ENCODE results near the gene AARS2. TPM values are rescaled to one million over a fixed set of nuclear protein-coding genes. Genes with fewer than 3 reads are reported as not detected.

AARS2 gene
- total RNA-seq, 1 experiment from 2014 or later = 28.9 TPM

GRCh38 chr6:44262467-44263353, 50.4 kb downstream of the AARS2 start:
- no peaks in the 10 kb centered on the region for H3K9me3 Mint-ChIP-seq
- ATAC-seq (no peak), DNase-seq (ENCODE audit: low spot score) (no peak)
- H3K27me3 Mint-ChIP-seq (ENCODE audit: low read depth) = peaks cover 9% of the 10 kb centered on the region
- TF ChIP-seq GABPB1 (CRISPR knock-in tag; IDR thresholded peaks at IDR 0.05) = no peak
- no peak for TF ChIP-seq TCF7 (CRISPR knock-in tag; IDR thresholded peaks at IDR 0.05; ENCODE audit: low read depth)
- no peak for TF ChIP-seq FOXP1 (CRISPR knock-in tag; IDR thresholded peaks at IDR 0.05; ENCODE audit: borderline replicate concordance)
- TF ChIP-seq, protein P1, sequence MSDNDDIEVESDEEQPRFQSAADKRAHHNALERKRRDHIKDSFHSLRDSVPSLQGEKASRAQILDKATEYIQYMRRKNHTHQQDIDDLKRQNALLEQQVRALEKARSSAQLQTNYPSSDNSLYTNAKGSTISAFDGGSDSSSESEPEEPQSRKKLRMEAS (CRISPR knock-in tag; IDR thresholded peaks at IDR 0.05) = no peak
- TF ChIP-seq GTF2I (CRISPR knock-in tag; conservative IDR thresholded peaks at IDR 0.05) = no peak
- no peak for TF ChIP-seq ZNF532 (CRISPR knock-in tag; IDR thresholded peaks at IDR 0.05; ENCODE audit: borderline replicate concordance)
- TF ChIP-seq IRF2 (CRISPR knock-in tag; IDR thresholded peaks at IDR 0.05; ENCODE audit: borderline replicate concordance, low read depth) = no peak
- TF ChIP-seq, protein P2, sequence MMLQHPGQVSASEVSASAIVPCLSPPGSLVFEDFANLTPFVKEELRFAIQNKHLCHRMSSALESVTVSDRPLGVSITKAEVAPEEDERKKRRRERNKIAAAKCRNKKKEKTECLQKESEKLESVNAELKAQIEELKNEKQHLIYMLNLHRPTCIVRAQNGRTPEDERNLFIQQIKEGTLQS (CRISPR knock-in tag; conservative IDR thresholded peaks at IDR 0.05) = no peak
- no peak for TF ChIP-seq EMX1 (CRISPR knock-in tag; IDR thresholded peaks at IDR 0.05)
- no peak for TF ChIP-seq GRHL2 (CRISPR knock-in tag; IDR thresholded peaks at IDR 0.05; ENCODE audit: insufficient replicate concordance, severe bottlenecking)
- TF ChIP-seq MXD4 (CRISPR knock-in tag; IDR thresholded peaks at IDR 0.05; ENCODE audit: borderline replicate concordance) = no peak
- TF ChIP-seq CREB1 (CRISPR knock-in tag; IDR thresholded peaks at IDR 0.05) = no peak
- TF ChIP-seq SP1 (CRISPR knock-in tag; conservative IDR thresholded peaks at IDR 0.05) = no peak
- H3K4me1 Mint-ChIP-seq = peaks cover 32% of the 10 kb centered on the region
- H3K36me3 Mint-ChIP-seq = peaks cover 4% of the 10 kb centered on the region; the same call in 1 of the 2 replicates
- CTCF ChIA-PET = interaction anchor here (0.6 to 1.7 kb wide), 3 partner anchors 42 to 1275 kb away, joined by 3 to 6 read pairs (median 4); no protein-coding TSS in a partner anchor
- no peak overlapping the region for H3K27ac Mint-ChIP-seq
- POLR2A ChIA-PET = interaction anchor here (1.2 kb wide), 1 partner anchor 16 kb away, joined by 3 read pairs; the partner anchor contains the start of gene HSP90AB1
- H3K4me3 Mint-ChIP-seq = peak overlapping the region; percentile 95

DNA sequence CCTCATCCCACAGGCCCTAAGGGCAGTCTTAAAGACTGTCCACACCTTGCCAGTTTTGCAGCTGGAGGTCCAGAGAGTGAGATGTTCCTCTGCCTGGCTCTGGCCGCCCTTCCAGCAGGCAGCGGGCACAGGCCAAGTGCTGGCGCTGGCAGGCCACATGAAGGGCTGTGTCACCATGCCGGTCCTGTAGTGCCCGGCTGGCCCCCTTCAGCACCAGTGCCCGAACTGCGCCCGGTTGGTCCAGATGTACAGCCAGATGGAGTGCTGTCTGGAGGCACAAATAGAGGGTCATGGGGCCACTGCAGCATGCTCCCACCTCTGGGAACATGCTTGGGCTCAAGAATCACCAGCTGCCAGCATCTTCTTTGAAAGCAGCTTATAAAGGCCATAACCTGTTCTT, 51.6 kb downstream of the AARS2 start:
- peaks cover 4% of the 10 kb centered on the region; the same call in 1 of the 2 replicates for H3K36me3 Mint-ChIP-seq
- H3K9me3 Mint-ChIP-seq = no peaks in the 10 kb centered on the region
- no peak overlapping the region for H3K27ac Mint-ChIP-seq
- H3K27me3 Mint-ChIP-seq (ENCODE audit: low read depth) = peaks cover 6% of the 10 kb centered on the region
- ChIA-PET POLR2A (no interaction called here), CTCF (interaction anchor here (1.1 to 1.7 kb wide), 2 partner anchors 43 to 89 kb away, joined by 3 to 6 read pairs; no protein-coding TSS in a partner anchor)
- DNase-seq (ENCODE audit: low spot score) (no peak), ATAC-seq (no peak)
- H3K4me3 Mint-ChIP-seq = no peak overlapping the region
- H3K4me1 Mint-ChIP-seq = peaks cover 34% of the 10 kb centered on the region
- TF ChIP-seq GRHL2 (CRISPR knock-in tag; IDR thresholded peaks at IDR 0.05; ENCODE audit: insufficient replicate concordance, severe bottlenecking) (no peak), NR1H2 (CRISPR knock-in tag; IDR thresholded peaks at IDR 0.05) (no peak)

- peaks cover 5% of the 10 kb centered on the region; the same call in 1 of the 2 replicates for H3K36me3 Mint-ChIP-seq
- no peak overlapping the region for H3K27ac Mint-ChIP-seq
- H3K27me3 Mint-ChIP-seq (ENCODE audit: low read depth) = peaks cover 6% of the 10 kb centered on the region
- CTCF ChIA-PET = no interaction called here
- no peaks in the 10 kb centered on the region for H3K9me3 Mint-ChIP-seq
- TF ChIP-seq, protein P3, sequence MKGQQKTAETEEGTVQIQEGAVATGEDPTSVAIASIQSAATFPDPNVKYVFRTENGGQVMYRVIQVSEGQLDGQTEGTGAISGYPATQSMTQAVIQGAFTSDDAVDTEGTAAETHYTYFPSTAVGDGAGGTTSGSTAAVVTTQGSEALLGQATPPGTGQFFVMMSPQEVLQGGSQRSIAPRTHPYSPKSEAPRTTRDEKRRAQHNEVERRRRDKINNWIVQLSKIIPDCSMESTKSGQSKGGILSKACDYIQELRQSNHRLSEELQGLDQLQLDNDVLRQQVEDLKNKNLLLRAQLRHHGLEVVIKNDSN (CRISPR knock-in tag; IDR thresholded peaks at IDR 0.05) = no peak
- H3K4me3 Mint-ChIP-seq = no peak overlapping the region
- ATAC-seq = no peak
- POLR2A ChIA-PET = no interaction called here
- H3K4me1 Mint-ChIP-seq = peaks cover 41% of the 10 kb centered on the region
- no peak for DNase-seq (ENCODE audit: low spot score)
Observed at GRCh38 chr6:44260451-44261297, 52.5 kb downstream of the AARS2 start.
